Thyroid gland (tissue), 4 donors: ENCODE measurements around the gene RNF20.

ENCODE experiments used
- POLR2A ChIP-seq, 2 donors: fragments of 450-650 bp; IDR thresholded peaks; one replicate each; pipeline ENCODE4 v1.6.1; 2017; ENCODE audit warnings: antibody characterized with exemption in 2 of 2, mild to moderate bottlenecking in 2 of 2, moderate library complexity in 1 of 2
- TF ChIP-seq, protein P1 (sequence below), 6 experiments: fragments of 200-600 bp in 3 of 6; fragments of 450-650 bp in 3 of 6; sonication (generic) in 3 of 6; IDR thresholded peaks; one replicate each; pipeline ENCODE4 v1.5.1; 2016 to 2019; ENCODE audit warnings: antibody characterized with exemption in 6 of 6, mild to moderate bottlenecking in 2 of 6, inconsistent platforms in 1 of 6, moderate library complexity in 1 of 6

- TF ChIP-seq, protein P1, sequence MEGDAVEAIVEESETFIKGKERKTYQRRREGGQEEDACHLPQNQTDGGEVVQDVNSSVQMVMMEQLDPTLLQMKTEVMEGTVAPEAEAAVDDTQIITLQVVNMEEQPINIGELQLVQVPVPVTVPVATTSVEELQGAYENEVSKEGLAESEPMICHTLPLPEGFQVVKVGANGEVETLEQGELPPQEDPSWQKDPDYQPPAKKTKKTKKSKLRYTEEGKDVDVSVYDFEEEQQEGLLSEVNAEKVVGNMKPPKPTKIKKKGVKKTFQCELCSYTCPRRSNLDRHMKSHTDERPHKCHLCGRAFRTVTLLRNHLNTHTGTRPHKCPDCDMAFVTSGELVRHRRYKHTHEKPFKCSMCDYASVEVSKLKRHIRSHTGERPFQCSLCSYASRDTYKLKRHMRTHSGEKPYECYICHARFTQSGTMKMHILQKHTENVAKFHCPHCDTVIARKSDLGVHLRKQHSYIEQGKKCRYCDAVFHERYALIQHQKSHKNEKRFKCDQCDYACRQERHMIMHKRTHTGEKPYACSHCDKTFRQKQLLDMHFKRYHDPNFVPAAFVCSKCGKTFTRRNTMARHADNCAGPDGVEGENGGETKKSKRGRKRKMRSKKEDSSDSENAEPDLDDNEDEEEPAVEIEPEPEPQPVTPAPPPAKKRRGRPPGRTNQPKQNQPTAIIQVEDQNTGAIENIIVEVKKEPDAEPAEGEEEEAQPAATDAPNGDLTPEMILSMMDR (IDR thresholded peaks at IDR 0.05), result no peak
- no peak for TF ChIP-seq POLR2A (IDR thresholded peaks at IDR 0.05)
Measured at GRCh38 chr9:101567725-101568350, 34.2 kb downstream of the RNF20 start.
